GM19035 (cell line): ENCODE data around the gene YARS1.

Experiments used
- ATAC-seq: cut with Tn5 transposase; IDR thresholded peaks from one replicate; pipeline ENCODE4 v1.9.1; 2021; ENCODE audit not compliant: unreplicated experiment

YARS1 gene

DNA sequence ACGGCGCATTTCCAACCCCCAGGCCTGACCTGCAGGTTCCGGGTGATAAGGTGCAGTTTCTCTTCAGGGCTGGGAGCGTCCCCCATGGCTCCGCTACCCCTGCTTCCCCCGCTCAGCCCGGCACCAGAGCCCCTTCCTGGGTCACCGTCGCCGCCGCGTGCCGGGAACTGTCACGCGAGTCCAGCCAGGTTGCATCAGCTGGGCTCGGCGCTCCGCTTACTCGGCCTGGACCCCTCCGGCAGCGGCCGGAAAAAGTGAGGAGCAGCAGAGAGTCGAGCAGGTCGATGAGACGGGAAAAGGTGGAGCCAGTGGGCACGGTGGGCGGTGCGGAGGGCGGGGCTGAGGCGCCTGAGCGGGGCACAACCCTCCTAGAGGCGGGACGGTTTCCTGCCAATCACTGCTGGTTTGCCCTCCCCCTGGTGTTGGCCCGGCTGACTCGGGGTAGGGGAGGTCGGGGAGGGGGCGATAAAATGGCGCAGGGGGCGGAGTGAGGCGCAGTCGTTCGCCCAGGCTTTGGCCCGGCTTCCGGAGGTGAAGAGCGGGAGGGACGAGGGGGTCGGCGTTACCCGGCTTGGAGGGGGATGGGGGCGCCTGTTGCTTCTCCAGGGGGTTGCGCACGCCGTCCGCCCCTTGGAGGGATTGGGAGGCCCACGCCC is at the start of gene YARS1, which contains the start of gene S100PBP:
Gene YARS1, minus strand, starts transcription at position 200 of the 656 bp plus-strand sequence. Its CDS starts 114 bp downstream, at position 86.
Gene S100PBP, plus strand, starts transcription at position 495 of the 656 bp plus-strand sequence. CDS start 8,447 bp downstream, outside the sequence.
- ATAC-seq: peak; percentile 87

DNA sequence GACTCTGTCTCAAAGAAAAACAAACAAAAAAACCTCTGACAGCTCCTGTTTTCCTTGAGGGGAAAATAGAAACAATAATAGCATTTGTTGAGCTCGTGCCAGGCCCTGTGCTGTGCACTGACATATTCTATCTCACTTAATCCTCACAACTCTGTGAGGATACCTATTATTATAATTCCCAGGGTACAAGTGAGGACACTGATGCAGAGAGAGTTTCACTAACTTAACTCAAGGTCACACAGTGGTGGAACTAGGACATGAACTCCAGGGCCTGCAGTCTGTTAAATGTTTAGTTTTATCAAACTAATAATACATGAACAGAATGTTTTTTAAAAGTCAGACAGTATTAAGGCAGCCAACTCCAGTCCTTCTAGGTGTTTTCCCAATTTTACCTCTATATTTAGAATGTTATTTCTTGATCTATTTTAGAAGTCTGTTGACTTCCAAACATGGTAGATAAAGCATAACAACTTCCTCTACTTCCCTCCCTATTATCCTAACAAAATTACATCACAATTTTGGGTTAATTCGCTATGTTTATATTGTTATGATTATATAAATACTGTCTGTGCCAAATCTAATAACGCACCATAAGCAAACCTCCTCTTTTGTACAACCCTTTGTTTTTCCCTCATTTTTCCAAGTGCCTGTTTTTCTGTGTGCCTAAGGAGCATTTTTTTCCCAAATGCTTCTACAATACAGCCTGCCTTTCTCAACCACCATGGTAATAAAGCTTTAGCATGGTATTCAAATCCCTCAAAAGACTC is 48.7 kb upstream of the YARS1 start:
- ATAC-seq: no peak

DNA sequence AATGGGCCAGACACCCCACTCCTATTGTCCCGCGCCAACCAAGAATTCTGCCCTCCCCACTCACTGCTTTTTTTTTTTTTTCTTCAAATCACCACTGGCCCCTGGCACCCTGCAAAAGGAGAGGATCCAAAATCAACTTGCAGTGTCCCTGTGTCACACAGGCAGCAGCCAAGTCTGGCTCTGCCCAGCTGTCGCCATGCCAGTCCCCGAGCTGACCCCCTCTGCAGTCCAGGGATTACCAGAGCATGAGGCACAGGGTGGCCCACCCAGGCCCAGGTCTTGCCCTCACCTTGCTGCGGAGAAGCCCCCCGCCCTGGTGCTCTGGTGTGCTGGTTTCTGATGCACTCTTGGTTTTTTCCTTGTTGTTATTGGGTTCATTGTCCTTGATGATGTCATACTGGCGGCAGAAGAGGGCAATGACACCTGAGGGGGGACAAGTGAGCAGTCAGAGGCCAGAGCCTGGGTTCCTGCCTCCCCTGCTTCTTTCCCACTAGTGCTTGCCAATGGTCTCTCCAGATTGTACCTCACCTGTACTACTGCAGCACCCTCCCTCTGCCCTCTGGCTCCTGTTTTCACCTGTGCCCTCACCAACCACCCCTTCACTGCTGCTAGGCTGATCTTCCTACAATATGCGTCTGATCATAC is 47.3 kb upstream of the YARS1 start:
- no peak for ATAC-seq

DNA sequence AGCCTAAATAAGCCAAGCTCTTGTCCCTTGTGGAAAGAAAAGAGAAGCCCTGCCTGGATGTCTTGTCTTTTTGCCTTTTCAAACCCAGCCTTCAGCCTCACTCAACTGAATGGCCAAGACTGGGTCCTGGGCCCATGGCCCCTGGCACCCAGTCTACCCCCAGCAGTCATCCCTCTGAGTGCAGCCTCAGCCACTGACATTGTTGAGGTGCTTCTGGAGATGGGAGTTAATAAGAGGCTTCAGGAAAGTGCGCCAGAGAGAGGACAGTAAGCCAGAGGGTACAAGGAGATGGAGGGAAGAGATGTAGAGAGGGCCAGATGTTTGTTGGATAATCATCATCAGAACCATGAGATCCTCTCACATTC is 46.7 kb upstream of the YARS1 start:
- ATAC-seq: no peak

DNA sequence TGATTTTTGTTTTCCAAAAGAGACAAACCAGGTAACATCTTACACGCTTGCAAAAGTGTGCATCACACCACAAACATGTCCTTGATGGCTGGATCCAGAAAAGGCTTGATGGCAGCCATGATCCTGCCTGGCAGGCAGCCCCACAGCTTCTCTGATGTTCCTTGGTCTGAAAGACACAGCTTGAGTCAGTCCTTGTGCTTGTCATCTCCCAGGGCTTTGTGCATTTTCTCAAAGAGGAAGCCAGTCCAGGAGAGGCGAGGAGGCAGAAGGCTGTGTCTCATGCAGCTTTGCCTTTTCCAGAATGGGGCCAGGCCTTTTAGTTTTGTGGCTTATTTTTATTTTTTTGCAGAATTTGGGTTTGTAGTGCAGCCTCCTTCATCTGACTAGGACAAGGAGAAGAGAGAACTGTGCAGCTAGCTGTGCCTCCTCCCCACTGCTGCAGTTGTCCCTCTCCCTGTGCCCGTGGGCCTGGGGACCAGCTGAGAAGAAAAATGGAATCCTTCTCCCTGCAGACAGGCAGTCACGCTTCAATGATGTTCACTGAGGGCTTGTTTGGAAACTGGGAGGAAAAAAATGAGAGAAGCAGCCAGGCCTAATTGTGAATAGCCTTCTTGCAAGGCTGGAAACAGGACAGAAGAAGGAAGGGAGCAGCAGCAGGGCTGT is 46.2 kb upstream of the YARS1 start:
- no peak for ATAC-seq

DNA sequence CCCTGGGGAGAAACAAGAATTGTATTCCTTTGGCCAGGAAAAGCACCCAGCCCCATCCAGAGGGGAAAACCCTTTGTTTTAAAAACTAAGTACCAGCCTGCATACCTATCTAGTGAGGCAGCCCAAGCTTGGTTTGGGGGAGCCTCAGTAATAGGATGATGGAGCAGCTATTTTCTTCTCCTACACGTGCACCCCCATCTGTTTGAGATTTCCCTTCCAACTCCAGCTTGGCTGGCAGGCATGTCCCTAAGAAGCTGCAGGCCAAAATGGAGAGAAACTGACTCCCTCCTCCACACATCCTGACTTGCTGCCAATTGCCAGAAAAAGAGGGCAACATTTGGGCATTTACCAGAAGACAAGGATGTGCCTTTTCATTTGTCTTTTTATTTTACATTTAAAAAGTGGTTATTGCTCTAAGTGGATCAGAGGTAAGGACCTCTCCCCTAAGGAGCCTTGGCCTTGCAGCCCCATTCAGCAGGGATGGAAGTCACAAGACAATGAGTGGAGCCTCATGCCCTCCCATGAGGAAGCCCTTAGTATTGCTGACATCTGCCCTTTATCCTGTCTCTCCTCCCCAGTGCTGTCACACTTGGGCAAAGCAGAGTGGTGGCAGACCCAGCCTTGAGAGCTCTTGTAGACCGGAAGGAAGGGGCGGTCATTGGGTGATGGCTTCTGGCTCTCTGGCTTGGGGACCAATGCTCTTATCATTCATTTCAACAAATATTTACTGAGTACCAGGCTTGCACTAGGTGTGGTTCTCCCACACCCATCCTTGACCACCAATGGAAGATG is 44.9 kb upstream of the YARS1 start:
- no peak for ATAC-seq

DNA sequence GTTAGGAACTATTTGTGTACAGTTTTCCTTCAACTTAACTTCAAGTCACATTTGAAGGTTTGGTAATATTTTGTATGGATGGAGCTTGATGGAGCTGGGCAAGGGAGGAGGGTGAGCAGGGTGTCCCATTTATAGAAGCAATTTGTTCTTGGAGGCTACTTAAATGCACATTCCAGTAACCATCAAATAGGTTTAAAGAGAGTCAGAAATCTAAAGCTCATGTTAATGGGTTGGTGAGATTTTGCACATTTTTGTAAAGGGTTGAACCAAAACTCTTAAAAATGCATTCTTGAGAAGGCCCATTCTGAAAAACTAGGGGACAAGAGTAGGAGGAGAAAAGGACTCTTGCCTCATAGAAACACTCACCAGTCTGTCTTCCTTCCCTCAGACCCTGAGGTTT is 43.4 kb upstream of the YARS1 start:
- ATAC-seq: no peak

DNA sequence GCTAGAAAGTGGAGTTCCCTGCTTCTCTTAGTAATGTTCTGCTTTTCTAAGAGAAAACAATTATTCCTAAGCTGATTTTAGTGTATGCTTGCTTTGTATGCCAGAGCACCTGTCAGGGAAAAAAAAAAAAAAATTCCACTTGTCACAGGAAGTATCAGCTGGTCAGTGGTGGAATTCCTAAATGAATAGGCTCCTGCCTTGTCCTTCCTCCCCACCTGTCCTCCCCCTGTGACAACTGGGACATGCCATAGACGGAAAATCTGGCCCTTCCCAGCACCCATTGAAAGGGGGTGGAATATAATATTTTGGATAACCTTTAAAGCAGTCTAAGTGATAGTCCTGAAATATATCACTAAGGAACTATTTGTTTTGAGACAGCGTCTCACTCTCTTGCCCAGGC is 42.8 kb upstream of the YARS1 start:
- ATAC-seq: no peak

DNA sequence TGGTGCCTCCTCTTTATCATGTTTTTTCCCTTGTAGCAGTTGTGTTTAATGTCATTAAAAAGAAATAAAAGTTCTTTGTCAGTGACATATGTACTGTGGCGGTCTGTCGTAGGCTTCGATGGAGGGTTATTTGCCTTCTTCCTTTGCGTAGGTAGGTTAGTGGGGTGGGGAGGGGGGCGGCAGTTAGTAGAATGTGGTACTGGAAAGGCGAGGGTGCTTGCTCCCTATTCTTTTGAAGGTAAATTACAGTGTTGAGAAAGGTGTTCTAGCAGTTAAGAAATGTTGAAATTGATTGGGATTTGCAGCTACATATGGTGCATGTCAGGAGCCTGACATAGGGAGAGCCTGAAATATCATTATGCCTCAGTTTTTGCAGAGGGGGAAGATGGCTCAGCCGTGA is 41.6 kb upstream of the YARS1 start:
- ATAC-seq: no peak

DNA sequence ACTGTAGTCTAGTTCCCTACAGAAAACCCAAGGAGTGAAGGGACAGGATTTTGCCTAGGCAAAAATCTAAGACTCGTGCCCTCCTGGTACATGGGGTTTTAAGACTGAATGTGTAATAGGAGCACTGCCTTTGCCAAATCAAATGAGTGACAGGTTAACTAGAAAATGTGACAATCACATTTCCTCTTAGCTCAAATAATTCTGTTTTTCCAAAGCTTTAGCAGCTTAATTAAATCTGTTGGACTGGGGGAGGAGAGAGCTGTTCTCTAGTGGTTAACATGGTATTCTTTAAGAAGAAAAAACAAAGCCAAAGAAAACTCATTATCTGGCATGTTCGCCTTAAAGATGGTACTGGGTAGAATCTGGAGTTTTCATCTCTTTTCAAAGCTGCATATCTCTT is 41.0 kb upstream of the YARS1 start:
- no peak for ATAC-seq

DNA sequence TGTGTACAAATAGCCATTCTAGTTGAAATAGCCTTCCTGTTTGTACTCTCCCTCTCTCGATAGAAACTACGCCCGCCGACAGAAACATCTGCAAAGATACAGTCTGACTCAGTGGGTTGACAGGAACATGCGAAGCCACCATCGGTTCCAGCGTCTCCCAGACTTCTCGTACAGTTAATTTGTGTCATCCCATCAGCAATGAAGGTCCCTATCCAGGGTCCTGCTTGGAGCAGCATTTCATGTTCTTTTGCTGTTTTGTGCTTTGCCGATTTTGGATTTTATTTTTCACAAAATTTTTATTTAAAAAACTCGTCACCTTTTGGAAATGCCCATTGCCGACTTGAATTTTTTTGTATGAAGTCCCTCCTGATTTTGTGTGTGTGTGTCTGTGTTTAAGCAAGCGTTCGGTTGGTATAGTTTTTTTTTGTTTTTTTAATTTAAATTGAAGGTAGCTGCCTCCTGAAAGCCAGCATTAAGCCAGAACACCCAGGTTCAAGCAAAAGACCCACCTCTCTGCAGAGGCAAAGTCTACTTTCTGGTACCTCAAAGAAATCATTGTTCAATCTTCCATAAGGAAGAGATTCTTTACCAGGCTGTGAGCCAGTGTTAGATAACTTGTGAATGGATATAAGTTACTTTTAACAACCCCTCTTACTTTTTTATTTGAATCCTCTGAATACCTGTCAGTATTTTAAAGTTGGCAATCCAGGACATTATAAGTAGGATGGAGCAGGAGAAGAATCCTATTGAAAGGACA is 38.9 kb upstream of the YARS1 start:
- ATAC-seq: no peak

DNA sequence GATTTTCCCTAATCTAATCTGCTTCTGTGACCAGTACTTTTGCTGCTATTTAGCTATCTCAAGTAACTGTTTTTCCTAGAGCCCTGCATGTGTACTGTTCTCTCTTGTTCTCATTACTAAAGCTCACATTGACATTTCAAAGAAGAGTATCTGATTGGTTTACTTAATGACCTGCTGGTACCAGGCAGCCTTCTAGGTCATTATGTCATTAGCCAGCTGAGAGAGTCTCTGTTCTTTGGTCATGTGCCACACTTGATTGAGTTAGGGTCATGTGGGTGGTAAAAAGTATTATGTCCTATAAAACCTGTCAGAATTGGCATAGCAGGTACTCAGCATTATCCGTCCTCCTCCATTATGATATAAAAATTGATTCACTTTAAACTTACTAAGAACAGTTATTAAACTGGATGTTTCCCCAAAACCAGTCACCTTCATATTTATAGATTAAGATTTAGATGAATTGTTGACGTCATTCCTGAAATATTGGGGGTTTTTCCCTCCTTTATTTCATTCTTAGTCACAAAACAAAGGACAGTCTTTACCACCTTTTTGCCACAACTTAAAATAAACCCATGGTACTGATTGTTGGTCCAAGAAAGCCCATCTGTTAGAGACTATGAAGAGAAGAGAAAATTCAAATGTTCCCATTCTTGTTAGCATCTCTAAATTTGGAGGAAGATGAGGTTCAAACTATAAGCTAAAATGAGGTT is 31.4 kb upstream of the YARS1 start:
- no peak for ATAC-seq

DNA sequence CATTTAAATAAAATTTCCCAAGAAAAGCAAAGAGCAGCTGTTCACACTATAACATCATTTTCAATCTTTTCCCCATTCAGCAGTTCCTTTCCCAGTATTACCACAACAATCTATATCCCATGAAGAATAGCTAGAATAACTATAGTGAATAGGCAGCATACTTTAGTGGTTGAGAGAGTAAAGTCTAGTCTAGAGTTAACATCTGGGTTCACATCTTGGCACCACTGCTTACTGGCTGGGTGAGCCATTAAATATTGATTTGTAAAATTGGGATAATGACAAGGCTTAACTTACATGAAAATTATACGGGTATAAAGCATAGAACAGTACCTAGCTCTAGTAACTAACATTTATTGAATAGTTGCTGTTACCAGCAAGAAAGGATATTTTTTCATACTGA is 14.7 kb upstream of the YARS1 start:
- no peak for ATAC-seq

DNA sequence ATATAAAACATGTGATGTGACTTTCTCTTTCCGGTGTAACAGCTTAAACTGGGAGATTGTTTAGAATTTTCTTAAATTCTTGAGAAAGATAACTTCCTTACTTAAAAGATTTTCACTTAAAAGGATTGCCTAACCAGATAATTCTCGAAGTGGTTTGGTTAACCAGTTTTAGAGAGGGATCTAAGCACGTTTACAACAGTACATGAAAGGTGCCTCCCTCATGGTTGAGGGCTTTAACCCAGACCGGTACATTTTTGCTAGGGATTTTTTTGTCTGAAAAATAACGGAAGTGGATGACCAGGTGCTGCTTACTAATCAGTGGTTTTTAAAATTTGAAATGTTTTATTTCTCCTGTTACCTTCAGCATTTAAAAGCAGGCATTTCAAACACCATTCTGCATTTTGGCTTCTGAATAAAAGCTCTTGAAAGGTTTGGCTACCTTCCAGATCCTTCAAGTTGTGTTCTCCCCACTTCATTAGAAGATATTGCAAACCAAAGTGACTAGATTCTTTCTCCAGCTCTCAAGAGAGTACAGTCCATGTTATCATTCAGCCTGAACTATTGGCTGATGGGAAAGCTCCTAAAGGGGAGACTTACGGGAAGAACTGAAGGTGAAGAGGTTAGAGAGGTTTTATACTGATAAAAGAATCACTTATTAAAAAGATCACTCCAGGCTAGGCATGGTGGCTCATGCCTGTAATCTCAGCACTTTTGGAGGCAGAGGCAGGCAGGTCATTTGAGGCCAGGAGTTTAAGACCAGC is 13.1 kb upstream of the YARS1 start:
- ATAC-seq: no peak

DNA sequence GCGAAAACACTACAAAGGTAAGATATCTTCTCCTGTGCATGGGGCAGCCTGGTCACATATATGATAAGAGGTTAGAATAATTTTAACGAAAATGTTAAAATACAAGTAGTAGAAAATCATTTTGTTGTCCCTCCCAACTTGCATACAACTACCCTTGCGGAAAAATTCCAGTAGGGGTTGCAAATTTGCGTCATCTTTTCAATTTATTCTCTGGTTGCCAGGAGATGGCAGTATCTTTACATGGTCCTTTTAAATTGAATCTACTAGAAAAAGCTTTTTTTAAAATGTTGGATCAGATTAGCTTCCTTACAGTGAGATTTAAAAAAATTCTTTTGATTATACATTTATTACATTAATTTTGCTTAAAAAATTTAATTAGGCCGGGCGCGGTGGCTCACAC is 11.2 kb upstream of the YARS1 start:
- no peak for ATAC-seq

DNA sequence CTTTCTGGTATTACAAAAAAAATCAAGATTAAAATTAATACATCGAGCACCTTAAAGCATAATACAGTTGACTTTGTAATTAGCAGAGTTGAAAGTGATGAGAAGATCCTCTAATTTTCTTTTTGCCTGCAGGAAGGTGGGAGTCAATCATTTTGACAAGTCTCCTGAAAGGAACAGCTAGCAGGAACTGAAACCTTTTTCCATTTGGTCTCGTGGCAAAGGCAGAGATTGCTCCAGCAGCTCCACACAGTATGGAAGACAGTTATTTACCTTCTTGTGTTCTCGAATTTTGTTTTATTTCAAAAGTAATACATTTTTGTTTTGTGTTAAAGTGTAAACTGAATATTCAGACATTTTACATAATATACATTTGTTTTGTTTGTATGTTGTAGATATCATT is 8.0 kb upstream of the YARS1 start:
- ATAC-seq: no peak

DNA sequence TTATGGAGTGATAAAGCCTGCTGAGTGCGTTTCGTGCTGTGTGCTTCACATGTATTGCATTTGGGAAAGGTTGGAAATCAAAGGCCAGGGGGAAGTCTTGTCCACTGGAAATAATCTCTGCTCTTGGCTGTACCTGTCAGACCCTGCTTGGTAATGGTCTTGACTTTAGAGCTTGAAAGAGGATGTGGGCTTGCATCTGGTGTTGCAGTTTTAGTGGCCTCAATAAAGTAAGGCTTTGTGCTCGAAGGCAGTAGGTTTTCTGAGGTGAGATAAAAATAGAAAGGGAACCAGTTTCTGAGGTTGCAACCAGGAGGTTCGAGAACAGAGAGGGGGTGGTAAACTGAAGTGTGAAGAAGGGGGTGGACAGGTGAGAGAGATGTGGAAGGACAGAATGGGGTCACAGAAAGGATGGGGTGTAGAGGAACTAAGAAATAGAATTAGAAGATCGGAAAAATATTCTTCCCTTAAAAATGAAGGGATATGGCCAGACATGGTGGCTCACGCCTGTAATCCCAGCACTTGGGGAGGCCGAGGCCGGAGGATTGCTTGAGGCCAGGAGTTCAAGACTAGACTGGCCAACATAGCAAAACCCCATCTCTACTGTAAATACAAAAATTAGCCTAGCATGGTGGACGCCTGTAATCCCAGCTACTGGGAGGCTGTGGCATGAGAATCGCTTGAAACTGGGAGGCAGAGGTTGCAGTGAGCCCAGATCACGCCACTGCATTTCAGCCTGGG is 1.8 kb upstream of the YARS1 start:
- no peak for ATAC-seq
